Thyroid gland (tissue), 4 donors: Measurements from ENCODE around the gene BICDL1.

ENCODE experiments used
- POLR2A ChIP-seq, 2 donors: fragments of 450-650 bp; IDR thresholded peaks; one replicate each; pipeline ENCODE4 v1.6.1; 2017; ENCODE audit warnings: antibody characterized with exemption in 2 of 2, mild to moderate bottlenecking in 2 of 2, moderate library complexity in 1 of 2
- TF ChIP-seq, protein P1 (sequence below), 6 experiments: fragments of 200-600 bp in 3 of 6; fragments of 450-650 bp in 3 of 6; sonication (generic) in 3 of 6; IDR thresholded peaks; one replicate each; pipeline ENCODE4 v1.5.1; 2016 to 2019; ENCODE audit warnings: antibody characterized with exemption in 6 of 6, mild to moderate bottlenecking in 2 of 6, inconsistent platforms in 1 of 6, moderate library complexity in 1 of 6

DNA sequence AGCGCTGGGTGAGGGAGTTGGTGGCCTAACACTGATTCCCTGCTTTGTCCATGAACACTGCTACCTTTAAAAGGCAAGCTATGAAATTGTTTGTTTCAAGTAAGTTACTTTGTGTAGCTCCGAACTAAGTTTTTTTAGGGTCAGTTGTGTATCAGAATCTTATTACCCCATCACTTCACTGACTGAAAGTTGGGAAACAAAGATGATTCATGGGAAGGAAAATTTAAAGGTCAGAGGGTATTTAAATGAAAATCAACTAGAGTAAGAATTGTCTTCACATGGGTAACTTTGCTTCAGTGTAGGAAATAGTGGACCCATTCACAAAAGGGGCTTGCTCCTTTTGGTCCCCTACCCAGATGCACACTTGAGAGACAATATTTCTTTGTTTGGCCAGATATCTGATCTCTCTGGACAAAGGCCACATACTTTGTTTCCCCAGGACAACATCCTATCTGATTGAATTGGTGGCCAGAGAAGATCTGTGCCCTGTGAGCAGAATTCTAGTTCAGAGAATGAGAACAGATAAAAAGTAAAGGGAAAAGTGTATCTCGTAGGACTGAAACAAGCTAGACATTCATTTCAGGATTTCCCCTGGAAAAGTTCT is 74.0 kb downstream of the BICDL1 start:
- TF ChIP-seq, protein P1, sequence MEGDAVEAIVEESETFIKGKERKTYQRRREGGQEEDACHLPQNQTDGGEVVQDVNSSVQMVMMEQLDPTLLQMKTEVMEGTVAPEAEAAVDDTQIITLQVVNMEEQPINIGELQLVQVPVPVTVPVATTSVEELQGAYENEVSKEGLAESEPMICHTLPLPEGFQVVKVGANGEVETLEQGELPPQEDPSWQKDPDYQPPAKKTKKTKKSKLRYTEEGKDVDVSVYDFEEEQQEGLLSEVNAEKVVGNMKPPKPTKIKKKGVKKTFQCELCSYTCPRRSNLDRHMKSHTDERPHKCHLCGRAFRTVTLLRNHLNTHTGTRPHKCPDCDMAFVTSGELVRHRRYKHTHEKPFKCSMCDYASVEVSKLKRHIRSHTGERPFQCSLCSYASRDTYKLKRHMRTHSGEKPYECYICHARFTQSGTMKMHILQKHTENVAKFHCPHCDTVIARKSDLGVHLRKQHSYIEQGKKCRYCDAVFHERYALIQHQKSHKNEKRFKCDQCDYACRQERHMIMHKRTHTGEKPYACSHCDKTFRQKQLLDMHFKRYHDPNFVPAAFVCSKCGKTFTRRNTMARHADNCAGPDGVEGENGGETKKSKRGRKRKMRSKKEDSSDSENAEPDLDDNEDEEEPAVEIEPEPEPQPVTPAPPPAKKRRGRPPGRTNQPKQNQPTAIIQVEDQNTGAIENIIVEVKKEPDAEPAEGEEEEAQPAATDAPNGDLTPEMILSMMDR (IDR thresholded peaks at IDR 0.05): no peak
- TF ChIP-seq POLR2A (IDR thresholded peaks at IDR 0.05): no peak
